Hepatic stellate cell (primary cell): ENCODE data around the gene MED12.

Experiments
- DNase-seq: peaks from one replicate; pipeline ENCODE4 v3.0.0; 2011; ENCODE audit warnings: low spot score

The MED12 gene

DNA sequence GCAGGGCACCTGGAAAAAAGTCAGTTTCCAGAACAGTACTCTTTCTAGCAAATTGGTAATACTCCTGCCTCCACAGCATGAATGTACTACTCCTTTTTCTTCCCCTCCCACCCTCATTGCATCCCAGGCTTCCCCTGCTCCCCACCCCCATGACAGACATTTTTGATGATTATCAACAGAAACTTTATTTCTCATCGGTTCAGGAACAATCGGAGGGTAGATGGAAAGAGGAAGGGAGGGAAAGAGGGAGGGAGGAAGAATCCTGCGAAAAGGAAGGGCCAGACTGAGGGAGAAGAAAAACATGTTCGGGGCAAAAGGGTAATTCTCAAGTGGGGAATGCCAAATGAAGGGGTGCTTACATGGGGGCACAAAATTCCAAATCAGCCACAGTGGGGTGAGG lies 11.2 kb upstream of the MED12 start:
- no peak for DNase-seq

DNA sequence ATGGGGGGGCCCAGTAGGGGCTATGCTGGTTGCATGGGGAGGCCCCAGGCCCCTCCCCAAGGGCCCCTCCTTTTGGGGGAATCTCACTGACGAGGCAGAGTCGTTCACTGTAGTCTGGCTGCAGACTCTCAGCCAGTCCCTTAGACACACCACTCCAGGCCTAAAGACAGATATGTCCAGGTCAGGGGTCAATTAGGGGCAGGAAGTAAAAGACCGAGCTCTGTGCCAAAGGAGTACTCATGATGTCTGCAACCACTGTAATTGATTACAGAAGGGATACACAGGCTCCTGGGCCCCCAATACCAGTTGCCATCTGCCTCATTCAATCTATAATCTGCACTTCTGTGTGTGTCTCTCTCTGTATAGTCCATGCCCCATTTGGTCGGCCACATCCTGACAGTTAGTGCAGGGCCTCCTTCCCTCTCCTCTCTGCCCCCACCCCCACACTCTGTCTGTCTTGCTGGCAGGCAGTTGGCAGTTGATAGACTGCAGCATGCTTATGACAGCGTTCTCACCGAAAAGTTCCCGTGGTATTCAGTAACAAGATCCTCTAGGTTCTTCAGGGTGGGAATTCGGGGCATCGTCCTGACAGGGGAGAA lies 10.5 kb upstream of the MED12 start:
- DNase-seq: no peak

DNA sequence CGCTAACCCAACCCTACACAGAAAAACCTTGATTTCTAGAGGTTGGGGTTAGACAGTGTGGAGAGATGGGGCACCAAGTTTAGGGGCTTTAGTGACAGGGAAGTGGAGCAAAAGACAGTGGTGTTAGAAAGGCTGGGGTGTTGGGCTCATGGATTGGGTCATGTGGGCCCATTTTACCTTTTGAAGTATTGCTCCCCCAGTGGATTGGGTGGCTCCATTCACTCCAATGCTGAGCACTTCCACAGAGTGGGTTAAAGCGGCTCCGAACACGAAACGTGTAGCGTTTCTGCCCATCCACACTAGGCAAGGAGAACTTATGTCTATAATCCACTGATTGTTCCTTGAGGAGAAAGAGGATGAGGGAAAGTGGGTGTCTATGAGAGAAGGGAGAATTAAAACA lies 9.3 kb upstream of the MED12 start:
- no peak for DNase-seq

DNA sequence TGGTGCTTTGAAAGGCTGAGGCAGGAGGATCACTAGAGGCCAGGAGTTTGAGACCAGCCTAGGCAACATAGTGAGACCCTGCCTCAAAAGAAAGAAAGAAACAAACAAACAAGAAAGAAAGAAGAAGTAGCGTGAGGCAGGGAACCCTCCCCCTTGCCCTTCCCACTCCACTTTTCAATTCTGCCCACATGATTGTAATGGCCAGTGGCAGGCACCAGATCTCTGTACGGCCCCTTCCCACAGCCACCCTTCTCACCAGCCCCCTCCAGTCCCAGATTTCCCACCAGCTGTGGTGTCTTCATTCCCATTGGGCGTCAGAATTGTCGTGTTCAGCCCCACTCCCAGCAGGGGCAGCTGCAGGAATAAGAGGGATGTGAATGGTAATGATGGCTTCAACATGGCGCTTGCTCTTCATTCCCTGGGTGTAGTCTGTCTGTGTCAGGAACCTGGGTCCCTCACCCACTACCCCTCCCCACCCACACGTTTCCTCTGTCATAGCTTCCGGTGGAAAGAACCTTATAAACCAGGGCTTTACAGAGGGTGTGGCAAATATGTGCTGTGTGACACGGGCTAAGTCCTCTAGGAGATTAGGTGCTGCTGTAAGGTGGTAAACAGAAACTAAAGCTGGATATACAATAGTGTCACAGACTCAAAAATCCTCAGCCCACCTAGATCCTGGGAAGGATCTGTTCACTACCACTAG lies 7.1 kb upstream of the MED12 start, which contains the start of gene IL2RG:
Gene IL2RG (minus strand): TSS at position 437 of the 703 bp plus-strand sequence. CDS start 38 bp downstream, at position 399.
- no peak for DNase-seq

DNA sequence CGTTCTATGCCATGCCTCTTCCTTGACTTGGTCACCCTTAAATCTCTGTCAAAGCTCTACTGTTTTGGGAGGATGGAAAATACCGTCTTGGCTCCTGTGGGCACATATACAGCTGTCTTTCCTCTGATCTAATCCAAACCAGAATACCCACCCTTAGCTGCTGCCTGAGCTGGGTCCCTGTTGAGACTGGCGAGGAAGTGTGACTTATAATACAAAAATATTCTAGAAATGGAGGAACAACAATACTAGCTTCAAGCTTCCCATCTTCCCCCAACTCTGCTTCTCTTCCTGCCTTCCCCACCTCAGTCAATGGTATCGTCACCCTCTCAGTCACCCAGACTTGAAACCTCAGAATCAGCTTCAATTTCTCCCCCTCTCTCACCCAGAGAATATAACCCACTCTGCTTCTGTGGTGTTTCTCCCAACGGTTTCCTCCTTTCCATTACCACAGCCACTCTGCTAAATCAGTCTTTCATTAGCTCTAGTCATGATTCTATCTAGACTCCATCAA lies 6.4 kb upstream of the MED12 start:
- no peak for DNase-seq

DNA sequence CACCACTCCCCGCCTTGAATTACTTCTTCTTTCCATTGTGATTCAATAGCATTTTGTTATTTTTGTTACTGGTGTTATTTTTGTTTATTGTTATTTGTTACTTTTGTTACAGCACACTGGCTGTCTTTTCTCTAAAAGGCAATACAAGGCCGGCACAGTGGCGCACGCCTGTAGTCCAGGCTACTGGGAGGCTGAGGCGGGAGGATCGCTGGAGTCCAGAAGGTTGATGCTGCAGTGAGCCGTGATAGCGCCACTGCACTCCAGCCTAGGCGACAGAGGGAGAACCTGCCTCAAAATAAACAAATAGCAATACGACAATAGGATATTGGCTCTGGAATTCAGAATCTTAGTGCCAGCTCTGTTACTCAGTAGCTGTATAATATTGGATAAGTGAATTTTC lies 1.0 kb upstream of the MED12 start:
- DNase-seq: no peak

DNA sequence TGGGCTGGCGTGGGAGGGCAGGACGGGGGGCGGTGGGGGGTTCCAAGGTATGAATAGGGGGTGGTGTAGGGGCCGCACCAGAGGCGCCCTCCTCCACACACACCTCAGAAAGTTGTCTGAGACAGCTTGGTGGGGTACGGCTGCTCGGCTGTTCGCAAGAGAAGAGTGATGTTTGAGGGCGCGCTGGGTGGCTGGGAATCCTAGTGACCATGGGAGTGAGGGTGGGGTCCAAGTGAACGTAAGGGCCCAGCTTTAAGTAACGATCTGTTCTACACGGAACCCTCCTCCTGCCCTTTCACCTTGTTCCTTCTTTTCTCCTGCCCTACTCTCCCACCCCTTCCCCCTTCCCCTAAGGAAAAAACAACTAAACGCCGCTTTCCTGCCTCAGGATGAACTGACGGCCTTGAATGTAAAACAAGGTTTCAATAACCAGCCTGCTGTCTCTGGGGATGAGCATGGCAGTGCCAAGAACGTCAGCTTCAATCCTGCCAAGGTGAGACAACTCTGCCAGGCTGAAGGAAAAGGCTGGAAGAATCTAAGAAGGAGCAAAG lies 664 bp downstream of the MED12 start:
- no peak for DNase-seq

DNA sequence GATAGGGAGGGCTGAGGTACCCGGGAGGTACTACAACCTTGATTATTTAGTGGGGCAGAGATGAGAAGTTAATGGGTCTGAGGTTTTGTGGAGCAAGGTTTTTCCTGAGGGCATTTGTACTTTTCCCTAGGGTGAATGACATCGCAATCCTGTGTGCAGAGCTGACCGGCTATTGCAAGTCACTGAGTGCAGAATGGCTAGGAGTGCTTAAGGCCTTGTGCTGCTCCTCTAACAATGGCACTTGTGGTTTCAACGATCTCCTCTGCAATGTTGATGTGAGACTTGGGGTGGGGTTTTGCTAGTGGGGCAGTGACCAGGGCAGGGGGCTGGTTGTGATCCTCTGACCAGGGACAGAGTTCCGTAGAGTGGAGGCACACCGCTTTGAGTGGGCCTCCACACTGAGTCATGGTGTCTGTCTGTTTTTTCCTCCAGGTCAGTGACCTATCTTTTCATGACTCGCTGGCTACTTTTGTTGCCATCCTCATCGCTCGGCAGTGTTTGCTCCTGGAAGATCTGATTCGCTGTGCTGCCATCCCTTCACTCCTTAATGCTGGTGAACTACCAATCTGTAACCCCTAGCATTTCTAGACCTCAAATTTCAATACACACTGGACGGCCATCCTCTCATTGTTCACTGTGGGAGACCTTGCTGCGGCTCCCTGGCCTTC lies 9.9 kb downstream of the MED12 start:
- DNase-seq: no peak

DNA sequence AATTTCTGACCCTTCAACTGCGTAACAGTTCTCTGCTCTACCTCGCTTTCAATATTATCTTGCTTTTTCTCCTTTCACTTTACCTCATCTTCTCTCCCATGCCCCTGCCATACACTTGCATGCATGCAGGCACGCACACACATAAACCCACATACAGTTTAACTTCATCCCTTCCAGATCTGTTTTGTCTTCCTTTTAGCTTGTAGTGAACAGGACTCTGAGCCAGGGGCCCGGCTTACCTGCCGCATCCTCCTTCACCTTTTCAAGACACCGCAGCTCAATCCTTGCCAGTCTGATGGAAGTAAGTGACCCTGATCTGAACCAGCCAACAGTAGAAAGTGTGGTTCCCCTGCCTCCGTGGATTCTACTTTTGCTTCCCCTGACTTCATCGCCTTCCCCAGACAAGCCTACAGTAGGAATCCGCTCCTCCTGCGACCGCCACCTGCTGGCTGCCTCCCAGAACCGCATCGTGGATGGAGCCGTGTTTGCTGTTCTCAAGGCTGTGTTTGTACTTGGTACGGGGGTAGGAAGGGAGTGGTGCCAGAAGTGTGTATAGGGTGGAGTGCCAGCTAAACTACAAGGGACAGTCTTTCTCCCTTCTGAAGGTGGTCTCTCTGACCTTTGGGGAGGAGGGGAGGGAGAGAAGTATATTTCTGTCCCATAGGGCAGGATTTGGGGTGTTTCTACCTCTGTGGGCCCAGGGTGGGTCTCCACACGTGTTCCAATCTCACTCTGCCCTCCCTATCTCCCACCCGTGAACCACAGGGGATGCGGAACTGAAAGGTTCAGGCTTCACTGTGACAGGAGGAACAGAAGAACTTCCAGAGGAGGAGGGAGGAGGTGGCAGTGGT lies 10.7 kb downstream of the MED12 start:
- peak; percentile 71 for DNase-seq

DNA sequence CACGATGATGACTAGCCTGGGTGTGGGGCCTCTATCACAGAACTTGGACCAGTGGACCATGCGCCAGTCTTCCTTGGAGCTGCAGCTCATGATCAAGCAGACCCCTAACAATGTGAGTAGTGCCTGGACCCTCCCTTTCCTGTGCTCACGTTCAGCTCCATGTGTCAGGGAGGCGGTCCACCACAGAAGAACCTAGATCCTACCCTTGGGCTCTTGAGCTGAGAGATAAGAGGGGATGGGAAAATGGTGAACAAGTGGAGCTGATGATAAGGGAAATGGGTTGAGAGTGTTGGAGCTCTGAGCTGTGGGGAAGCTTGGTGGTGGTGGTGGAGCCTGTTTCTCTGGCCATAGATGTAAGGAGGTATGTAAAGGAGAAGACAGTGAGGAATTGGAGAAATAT lies 13.1 kb downstream of the MED12 start:
- no peak for DNase-seq

DNA sequence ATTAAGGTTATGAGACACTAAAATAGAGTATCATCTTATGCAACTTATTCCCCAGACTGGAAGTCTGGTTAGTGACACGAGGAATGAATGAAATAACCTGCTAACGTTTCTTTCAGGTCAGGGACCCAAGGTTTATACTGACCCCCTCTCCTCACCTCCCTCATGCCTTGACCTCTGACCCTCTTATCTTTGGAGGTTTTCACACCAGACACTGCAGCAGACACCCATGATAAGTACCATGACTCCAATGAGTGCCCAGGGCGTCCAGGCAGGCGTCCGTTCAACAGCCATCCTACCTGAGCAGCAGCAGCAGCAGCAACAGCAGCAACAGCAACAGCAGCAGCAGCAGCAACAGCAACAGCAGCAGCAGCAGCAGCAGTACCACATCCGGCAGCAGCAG lies 22.0 kb downstream of the MED12 start:
- no peak for DNase-seq

DNA sequence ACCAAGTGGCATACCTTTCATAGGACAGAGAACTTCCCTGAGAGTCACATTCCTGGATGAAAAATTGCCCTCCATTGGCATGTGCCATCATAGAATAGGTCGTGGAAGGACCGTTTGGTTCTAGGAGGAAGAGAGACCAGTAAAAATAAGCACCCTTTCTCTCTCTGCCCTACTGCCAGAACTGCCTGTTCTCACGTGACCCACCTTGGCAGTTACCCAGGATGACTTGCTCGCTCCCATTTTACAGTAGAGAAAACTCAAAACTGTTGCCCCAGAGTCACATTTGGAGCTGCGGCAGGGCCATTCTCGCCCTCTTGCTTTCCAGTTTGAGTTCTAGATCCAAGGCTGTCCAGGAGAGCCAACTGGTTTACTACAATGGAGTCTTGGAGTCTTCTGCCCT lies 25.1 kb downstream of the MED12 start:
- DNase-seq: no peak

DNA sequence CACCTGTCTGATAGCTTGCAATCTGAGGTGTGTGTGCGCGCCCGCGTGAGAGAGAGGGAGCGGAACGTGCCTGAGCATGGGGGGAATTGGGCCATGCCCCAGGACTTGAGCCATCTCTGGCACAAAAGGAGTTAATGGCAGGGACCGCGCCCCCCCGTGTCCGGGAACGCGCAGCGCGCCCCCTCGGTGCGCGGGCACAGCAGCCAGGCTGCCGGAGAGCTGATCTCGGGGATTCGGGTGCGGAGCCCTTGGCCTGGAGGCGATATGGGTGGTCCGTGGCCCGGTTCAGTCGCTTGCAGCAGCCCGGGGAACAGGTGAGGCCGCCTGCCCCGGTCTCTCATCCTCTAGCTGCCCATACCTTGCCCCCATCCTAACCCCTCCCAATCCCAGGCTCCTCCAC lies 26.3 kb downstream of the MED12 start, which contains the start of gene NLGN3:
Gene NLGN3 (plus strand): TSS at position 191 of the 400 bp plus-strand sequence. CDS start 2,909 bp downstream, outside the sequence.
- DNase-seq: no peak

DNA sequence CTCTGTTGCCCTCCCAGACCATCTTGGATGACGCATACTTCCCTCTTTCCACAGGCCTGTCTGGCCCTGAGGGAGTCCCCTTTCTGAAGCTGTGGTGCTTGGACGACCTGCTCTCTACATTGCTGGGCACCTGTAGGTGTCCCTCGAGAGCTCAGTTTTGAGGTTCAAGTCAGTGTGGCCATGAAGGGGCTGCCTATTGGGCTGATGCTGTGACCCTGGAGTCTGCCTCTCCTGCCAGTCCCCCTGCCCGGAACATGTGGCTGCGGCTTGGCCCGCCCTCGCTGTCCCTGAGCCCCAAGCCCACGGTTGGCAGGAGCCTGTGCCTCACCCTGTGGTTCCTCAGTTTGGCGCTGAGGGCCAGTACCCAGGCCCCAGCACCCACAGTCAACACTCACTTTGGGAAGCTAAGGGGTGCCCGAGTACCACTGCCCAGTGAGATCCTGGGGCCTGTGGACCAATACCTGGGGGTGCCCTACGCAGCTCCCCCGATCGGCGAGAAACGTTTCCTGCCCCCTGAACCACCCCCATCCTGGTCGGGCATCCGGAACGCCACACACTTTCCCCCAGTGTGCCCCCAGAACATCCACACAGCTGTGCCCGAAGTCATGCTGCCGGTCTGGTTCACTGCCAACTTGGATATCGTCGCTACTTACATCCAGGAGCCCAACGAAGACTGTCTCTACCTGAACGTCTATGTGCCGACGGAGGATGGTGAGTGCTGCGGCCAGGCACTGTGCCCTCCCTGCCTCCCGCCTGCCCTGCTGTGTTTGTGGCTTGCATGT lies 29.3 kb downstream of the MED12 start:
- DNase-seq: no peak

DNA sequence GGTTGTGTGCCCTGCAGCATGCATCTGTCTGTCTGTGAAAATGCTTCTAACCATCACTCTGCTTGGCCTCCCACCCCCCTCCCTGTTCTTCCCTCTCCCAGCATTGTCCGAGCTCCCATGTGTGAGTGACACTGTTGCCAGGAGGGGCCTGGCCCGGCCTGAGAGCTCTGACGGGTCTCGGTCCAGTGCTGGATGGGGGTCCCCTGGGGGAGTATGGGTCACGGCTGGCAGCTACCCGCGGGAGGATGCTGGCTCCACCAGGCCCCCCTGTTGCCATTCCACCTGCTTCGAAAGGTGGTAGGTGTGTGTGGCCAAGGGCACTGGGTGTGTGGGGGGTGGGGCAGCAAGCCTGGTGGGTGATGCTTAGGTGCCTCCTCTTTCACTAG lies 29.9 kb downstream of the MED12 start:
- DNase-seq: no peak

DNA sequence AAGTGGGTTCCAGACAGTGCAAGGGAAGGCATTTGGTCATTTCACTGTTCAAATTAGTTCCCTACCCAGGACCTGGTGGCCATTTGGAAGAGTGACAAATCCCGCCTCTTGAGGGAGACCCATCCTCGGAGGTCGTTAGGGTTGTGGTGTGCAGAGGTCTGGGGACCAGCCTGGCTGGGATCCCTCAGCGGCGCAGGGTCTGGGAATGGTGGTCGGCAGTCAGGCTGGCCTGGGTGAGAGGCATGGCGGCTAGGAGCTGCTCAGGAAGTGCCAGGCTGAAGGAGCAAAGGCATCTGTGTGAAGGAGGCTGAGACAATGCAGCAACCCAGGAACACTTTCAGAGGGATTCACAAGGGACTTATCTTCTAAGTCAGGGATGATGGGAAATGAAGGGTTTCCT lies 33.0 kb downstream of the MED12 start:
- no peak for DNase-seq

DNA sequence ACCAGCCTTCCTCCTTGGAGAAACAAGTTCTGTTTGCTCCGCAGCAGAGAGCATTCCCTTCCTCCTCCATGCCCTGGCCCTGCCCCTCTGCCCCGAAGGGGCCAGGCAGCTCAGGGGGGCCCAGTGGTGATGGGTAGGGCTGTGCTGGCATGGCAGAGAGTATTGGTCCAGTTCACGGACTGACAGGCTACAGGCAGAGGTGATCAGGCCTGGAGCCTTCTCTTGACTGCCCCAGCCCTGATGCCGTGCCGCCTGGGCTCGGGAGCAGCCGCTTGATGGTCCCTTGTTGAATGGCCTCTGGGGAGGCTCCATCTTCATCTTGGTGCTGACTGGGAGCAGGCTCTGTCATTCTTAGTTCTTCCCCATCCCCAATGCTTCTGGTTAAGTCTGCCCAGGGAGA lies 35.8 kb downstream of the MED12 start:
- no peak for DNase-seq

DNA sequence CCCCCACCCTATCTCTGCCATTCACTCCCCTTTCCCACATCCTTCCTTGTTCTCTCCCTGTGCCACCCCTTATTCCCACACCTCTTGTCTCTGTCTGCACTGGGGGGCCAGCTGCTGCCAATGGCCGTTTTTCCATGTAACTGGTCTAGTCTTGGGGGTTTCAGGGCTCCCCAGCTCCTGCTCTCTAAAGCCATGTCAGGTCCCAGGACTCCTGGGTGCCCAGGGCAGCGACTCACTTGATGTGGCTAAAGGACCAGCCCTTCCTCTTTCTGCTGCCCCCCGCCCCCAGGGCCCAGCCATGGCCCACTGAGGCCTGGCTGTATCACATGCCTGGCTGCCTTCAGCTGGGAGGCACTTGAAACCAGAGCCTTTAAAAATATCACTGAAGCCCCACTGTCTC lies 36.2 kb downstream of the MED12 start:
- no peak for DNase-seq

DNA sequence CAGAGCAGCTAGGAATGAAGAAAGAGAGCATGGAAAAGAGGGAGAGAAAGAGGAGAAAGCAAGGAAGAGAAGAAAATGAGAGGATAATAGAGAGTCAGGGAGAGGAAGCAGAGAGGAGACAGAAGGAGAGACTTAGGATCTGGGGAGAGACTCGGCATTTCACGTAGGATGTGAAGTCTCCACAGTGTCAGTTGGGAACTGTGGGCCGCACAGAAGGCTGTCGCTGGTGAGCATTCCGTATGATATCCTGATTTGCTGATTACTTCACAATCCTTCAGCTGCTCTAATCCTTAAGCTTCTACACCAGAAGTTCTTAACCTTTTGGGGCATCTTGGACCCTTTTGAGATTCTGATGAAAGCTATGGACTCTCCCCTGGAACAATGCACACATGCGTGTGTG lies 40.2 kb downstream of the MED12 start:
- DNase-seq: no peak

DNA sequence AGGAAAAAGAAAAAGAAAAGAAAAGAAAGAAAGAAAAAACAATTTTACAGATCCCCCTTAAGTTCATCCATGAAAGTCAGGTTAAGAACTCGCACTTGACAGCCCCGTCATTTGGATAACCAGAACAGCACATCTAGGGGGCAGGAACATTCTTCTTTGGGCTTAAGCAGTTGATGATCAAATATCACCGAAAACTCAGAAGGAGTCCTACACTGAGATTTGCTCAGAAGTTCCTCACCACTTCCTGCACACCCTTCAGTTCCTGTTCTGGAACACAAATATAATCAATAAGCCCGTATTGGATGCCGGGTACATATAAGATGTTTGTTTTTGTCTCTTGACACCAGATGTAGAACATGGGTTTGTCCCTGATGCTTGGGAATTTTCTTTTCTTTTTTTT lies 40.9 kb downstream of the MED12 start:
- no peak for DNase-seq

DNA sequence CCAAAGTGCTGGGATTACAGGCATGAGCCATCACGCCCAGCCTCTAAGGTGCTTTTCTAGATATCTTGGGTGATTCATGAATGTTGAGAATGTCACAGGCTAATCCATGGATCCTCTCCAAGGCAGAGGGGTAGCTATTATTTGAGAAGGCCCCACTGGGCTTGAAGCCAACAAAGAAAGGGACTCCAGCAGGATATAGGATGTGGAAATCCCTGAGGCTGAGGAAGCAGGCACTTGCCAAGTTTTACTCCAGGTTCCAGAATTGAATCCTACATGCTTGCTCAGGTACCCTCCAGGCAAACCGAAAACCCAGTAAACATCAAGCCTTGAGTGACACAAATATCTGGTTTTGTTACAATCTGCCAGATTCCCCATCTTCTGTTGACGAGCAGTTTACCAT lies 42.1 kb downstream of the MED12 start:
- DNase-seq: no peak
